Measurements from ENCODE around the gene CTBP2.

- TF ChIP-seq CTCF (IDR thresholded peaks at IDR 0.05) = no peak
- TF ChIP-seq POLR2A (IDR thresholded peaks at IDR 0.05; ENCODE audit: low read depth) = no peak
Measured at GRCh38 chr10:125064681-125065492, 95.5 kb downstream of the CTBP2 start.
